Muscle of leg (tissue), 11 donors: Measurements from ENCODE around the gene RPL9. TPM values are rescaled to one million over a fixed set of nuclear protein-coding genes. Genes with fewer than 3 reads are reported as not detected.
A peak's percentile ranks its signal among the peaks of the same experiment; 100 is the strongest.
"Not testable (repeated sequence)": the region's sequence is repeated elsewhere in the genome, so short reads cannot be mapped to it uniquely, and the experiment has no call there.

Experiments used
- DNase-seq: peaks from one replicate; pipeline ENCODE4 v3.0.0; 2013
- H3K27ac ChIP-seq: one replicate; pipeline ENCODE4 v1.5.1; 2013; ENCODE audit warnings: mild to moderate bottlenecking, low read length, control low read depth
- H3K27me3 ChIP-seq: one replicate; pipeline ENCODE4 v1.6.1; 2013; ENCODE audit warnings: low read length; ENCODE audit not compliant: control insufficient read depth, insufficient read depth
- H3K36me3 ChIP-seq: one replicate; pipeline ENCODE4 v1.6.1; 2013; ENCODE audit warnings: low read length; ENCODE audit not compliant: control insufficient read depth, insufficient read depth
- H3K4me1 ChIP-seq: one replicate; pipeline ENCODE4 v1.6.1; 2013; ENCODE audit warnings: low read length; ENCODE audit not compliant: control insufficient read depth, insufficient read depth
- H3K4me3 ChIP-seq: one replicate; pipeline ENCODE4 v1.5.1; 2013; ENCODE audit warnings: low read length, control low read depth
- H3K9me3 ChIP-seq: replicated peaks from 2 replicates; pipeline ENCODE4 v1.6.1; 2013; ENCODE audit warnings: low read depth, low read length; ENCODE audit not compliant: control insufficient read depth
- WGBS: methylation state at CpG from one replicate; pipeline ENCODE4 v1.1.5; 2013; ENCODE audit warnings: missing lambda C conversion rate; ENCODE audit not compliant: insufficient coverage; 5-methylcytosine and 5-hydroxymethylcytosine counted together
- polyA plus RNA-seq, 8 donors: library from polyadenylated mRNA; unstranded; fragments of 120-200 nt; gene quantifications; one replicate each; pipeline versions ENCODE4 v1.2.1 to v1.2.3, GENCODE V29; 2013; ENCODE audit warnings: inconsistent platforms in 1 of 8, low replicate concordance in 1 of 8; ENCODE audit not compliant: insufficient read length in 8 of 8, insufficient read depth in 1 of 8
- total RNA-seq: library from RNA; stranded (reverse); fragments of 120-200 nt; gene quantifications from one replicate; pipeline ENCODE4 v1.2.4, GENCODE V29; 2013

The RPL9 gene
- total and polyA plus RNA-seq, 9 donors, result 502 to 5,379 (median 2,209) TPM

DNA sequence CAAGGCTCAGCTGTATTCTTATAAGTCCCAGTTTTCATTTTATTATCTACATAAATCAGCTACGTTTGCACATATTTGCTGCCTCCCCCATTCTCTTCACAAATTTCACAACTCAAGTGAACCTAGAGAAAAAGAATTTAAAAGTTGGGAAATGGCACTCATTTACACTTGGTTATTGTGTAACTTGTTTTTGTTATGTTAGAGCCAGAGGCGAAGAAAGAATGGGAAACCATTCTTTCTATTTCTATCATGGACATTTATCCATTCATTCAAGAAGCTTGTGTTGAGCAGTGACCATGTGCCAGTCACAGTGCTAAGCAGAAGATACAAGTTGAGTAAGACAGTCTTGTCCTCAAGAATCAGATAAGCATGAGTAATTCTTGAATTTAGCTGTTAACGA lies 13.7 kb upstream of the RPL9 start:
- Histone ChIP-seq H3K4me3 (no peak overlapping the region), H3K36me3 (peaks cover 20% of the 10 kb centered on the region)
- WGBS, result no CpG with 5 or more reads among the region's 3 CpGs

DNA sequence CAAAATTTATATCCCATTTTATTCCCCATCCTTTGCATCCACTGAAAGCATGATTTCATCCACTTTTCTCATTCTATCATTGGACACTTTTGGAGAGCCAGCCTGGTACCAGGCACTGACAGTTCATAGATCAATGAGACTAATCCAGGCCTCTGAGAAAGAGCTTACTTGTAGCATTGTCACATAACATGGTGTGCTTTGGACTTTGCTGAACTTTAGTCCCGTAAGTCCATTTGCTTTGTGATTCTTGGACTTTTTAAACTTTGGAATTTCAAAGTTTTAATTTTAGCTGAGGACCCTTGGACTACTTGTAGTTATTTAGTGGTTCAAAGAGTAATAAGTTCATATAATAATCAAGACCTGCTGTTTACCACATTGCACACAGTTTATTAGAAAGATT lies 11.7 kb upstream of the RPL9 start:
- H3K27me3 ChIP-seq, result no peaks in the 10 kb centered on the region
- no peak overlapping the region for H3K4me3 ChIP-seq
- no peak overlapping the region for H3K27ac ChIP-seq
- DNase-seq, result no peak
- no peaks in the 10 kb centered on the region for H3K4me1 ChIP-seq
- WGBS, result no CpG with 5 or more reads among the region's 1 CpG
- no peaks in the 10 kb centered on the region for H3K9me3 ChIP-seq
- peaks cover 14% of the 10 kb centered on the region for H3K36me3 ChIP-seq

More for the DNA sequence above, 13.7 kb upstream of the RPL9 start:
- H3K27me3 ChIP-seq, result no peaks in the 10 kb centered on the region
- no peaks in the 10 kb centered on the region for H3K4me1 ChIP-seq
- DNase-seq, result no peak
- H3K9me3 ChIP-seq, result no peaks in the 10 kb centered on the region
- no peak overlapping the region for H3K27ac ChIP-seq

DNA sequence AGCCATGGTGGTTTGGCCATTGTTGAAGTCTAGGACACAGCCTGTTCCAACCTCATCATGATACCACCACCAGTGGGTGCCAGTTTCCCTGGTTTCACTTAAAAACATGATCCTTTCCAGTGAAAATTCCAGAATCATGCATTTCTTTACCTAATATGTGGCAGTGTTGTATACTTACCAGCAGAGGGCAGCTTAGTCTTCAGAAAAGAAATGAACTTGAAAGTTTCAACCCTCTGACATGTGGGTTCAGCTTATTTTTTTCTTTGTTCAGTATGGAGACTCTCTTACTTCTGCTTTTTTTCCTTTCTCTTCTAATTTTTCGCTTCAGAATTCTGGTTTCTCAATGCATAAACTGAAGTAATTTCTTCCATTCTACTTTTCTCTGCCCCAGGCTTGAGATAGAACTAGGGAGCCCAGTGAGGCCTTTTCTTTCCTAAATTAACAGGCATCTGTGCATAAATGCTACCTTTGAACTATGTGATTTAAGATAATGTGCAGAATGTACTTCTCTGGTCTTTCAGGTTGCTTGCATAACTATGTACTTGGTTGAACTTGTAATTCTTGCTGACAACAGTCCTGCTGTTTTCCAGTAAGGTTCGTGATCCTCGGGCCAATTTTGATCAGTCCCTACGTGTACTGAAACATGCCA lies 10.8 kb upstream of the RPL9 start:
- H3K27me3 ChIP-seq, result no peaks in the 10 kb centered on the region
- no peak overlapping the region for H3K27ac ChIP-seq
- H3K36me3 ChIP-seq, result peaks cover 19% of the 10 kb centered on the region
- WGBS, result 80% methylated on average over 3 of the region's 4 CpGs
- no peaks in the 10 kb centered on the region for H3K9me3 ChIP-seq
- H3K4me3 ChIP-seq, result no peak overlapping the region
- DNase-seq, result peak; percentile 85
- H3K4me1 ChIP-seq, result no peaks in the 10 kb centered on the region

DNA sequence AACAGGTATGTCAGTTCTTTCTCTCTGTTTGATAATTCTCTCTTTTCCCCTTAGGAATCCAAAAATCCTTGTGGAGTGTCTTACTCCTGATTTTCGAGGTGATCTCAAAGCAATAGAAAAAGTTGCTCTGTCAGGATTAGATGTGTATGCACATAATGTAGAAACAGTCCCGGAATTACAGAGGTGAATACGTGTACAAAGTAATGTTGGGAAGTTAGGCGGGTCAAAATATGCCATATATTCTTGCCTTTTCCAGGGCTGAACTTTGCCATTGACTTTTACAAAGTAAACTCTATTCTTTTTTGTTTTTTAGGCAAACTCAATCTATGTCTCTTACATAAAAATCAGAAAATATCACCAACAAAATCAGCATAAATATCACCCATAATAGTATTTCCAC lies 8.7 kb upstream of the RPL9 start:
- Histone ChIP-seq H3K36me3 (peaks cover 18% of the 10 kb centered on the region), H3K27me3 (no peaks in the 10 kb centered on the region), H3K27ac (no peak overlapping the region), H3K4me3 (no peak overlapping the region), H3K4me1 (no peaks in the 10 kb centered on the region), H3K9me3 (no peaks in the 10 kb centered on the region)
- WGBS, result no CpG with 5 or more reads among the region's 4 CpGs
- no peak for DNase-seq

DNA sequence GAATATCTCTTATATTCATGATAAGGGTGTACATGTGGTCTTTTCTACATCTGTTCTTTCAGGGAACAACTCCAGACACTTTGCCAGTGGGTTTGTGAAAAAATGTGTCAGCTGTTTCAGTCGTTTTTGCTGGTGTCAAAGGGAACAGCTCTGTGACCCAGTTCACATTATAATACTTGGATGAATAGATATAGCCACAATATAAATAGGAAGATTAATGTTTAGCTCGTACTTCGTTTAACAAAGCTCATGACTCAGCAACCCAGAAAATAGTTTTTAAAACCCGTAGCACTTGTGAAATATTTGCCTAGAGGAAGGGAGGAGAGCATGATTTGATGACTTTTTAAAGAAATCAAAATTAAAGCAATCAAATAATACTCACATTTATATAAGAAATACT lies 8.0 kb upstream of the RPL9 start:
- H3K27me3 ChIP-seq, result no peaks in the 10 kb centered on the region
- WGBS, result no CpG with 5 or more reads among the region's 4 CpGs
- no peak for DNase-seq
- no peaks in the 10 kb centered on the region for H3K9me3 ChIP-seq
- peaks cover 18% of the 10 kb centered on the region for H3K36me3 ChIP-seq
- H3K4me1 ChIP-seq, result no peaks in the 10 kb centered on the region
- no peak overlapping the region for H3K4me3 ChIP-seq
- no peak overlapping the region for H3K27ac ChIP-seq

DNA sequence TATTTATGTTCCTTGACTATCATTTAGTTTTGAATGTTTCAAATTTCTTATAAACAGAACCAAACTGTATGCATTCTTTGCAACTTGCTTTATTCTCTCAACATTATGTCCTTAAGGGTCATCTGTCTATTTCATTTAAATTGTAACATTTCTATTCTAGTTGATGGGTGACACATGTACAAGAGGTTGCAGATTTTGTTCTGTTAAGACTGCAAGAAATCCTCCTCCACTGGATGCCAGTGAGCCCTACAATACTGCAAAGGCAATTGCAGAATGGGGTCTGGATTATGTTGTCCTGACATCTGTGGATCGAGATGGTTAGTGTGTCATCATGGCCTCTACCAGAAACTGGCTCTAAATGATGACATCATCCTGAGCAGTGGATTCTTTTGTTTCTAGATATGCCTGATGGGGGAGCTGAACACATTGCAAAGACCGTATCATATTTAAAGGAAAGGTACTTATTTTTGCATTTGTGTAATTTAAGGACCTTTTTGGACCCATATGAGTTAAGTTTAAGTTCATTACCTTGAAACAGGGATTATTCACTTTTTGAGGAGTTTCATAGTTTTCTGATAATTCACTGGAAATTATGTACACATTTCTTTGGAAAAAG lies 6.3 kb upstream of the RPL9 start:
- peaks cover under 1% of the 10 kb centered on the region for H3K4me1 ChIP-seq
- no peak overlapping the region for H3K27ac ChIP-seq
- no peaks in the 10 kb centered on the region for H3K27me3 ChIP-seq
- H3K9me3 ChIP-seq, result no peaks in the 10 kb centered on the region
- no peak overlapping the region for H3K4me3 ChIP-seq
- DNase-seq, result no peak
- WGBS, result 80% methylated on average over 1 of the region's 2 CpGs
- H3K36me3 ChIP-seq, result peaks cover 16% of the 10 kb centered on the region

DNA sequence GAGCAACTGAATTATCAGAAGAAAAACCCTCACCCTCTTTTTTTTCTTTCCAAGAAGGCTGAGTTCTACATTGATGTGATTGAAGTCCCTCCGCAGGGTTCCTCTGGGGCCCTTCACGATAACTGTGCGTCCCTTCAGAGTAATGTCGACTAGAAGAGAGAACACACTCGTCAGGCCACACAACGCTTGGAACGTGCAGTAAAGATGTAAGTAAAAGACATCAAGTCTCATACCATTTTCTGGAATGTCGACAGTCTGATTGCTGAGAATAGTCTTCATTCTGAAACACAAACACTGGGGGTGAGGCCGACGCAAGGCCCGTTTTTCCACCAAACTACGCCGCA lies 589 bp downstream of the RPL9 start:
- WGBS, result 0% methylated on average over 3 of the region's 13 CpGs
- peaks cover 38% of the 10 kb centered on the region for H3K36me3 ChIP-seq
- H3K27ac ChIP-seq, result peak overlapping the region; percentile 97
- H3K4me1 ChIP-seq, result peaks cover 11% of the 10 kb centered on the region
- DNase-seq, H3K27me3 ChIP-seq, H3K9me3 ChIP-seq: not testable (repeated sequence)
- peak overlapping the region; percentile 94 for H3K4me3 ChIP-seq

DNA sequence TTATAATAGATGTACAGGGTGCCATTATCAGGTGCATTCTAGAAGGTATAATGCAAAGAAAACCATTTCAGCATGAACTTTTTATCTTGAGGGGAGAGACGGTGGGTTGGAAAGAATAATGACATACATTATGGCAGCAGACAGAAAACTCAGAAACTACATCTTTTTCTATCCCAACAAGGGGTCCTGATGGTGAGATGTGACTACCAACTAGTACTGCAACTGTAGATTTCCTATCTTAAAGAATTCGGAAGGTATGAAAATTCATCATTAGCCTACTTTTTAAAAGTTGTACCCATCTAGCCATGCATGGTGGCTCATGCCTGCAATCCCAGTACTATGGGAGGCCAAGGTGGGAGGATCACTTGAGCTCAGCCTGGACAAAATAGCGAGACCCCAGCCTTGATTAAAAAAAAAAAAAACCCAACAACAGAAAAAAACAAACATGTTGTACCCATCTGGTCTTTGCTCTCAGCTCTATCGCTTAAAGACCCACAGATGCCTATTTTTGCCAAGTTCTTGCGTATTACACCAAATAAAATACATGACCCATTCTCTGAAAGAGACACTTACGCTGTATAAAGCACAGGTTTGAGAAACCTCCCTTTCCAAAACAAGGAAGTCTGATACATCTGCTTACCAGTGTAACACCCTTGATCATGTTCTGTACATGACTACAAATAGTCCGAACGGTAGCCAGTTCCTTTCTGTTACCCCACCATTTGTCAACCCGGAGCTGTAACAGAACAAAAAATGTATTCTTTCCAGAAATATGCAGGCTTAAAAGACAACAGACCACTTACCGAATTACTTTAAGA lies 1.6 kb downstream of the RPL9 start:
- WGBS, result 91% methylated on average over 4 of the region's 10 CpGs
- Histone ChIP-seq H3K27me3 (no peaks in the 10 kb centered on the region), H3K9me3 (no peaks in the 10 kb centered on the region), H3K4me3 (peak overlapping the region; percentile 94), H3K27ac (no peak overlapping the region), H3K4me1 (peaks cover 11% of the 10 kb centered on the region), H3K36me3 (peaks cover 45% of the 10 kb centered on the region)
- DNase-seq, result no peak

DNA sequence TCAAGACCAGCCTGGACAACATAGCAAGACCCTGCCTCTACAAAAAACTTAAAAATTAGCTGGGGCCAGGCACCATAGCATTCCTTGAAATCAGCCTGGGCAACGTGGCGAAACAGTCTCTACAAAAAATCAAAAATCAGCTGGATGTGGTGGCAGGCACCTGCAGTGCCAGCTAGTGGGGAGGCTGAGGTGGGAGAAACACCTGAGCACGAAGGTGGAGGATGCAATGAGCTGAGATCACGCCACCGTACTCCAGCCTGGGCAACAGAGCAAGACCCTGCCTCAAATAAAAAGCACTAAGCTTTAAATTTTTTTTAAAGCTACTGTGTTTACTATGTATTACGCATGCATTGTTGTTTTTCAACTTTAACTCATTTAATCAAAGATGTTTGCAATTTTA lies 3.2 kb downstream of the RPL9 start:
- Histone ChIP-seq H3K4me1 (peaks cover 11% of the 10 kb centered on the region), H3K4me3 (no peak overlapping the region), H3K9me3 (no peaks in the 10 kb centered on the region), H3K36me3 (peaks cover 52% of the 10 kb centered on the region), H3K27me3 (no peaks in the 10 kb centered on the region), H3K27ac (no peak overlapping the region)
- no peak for DNase-seq
- 75% methylated on average over 2 of the region's 6 CpGs for WGBS

DNA sequence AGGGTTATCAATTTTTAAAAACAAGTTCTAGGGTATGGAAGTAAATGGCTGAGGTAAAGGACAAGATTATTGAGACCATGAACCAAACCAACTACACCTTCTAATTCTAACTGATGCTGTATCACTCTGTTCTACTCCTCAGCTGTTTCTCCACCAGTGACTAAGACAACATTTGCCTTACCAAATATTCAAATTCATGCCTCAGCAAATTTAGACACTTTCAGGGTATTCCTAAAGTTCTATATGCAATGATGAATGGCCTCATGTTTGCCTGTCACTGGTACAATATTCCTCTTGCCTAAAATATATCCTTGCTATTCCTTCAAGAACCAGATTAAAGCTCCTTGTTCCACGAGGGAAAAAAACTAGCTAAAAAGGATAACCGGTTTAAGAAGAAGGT lies 5.0 kb downstream of the RPL9 start:
- H3K27me3 ChIP-seq, result no peaks in the 10 kb centered on the region
- no peak overlapping the region for H3K27ac ChIP-seq
- no peak overlapping the region for H3K4me3 ChIP-seq
- peaks cover 8% of the 10 kb centered on the region for H3K4me1 ChIP-seq
- no peak for DNase-seq
- H3K36me3 ChIP-seq, result peaks cover 55% of the 10 kb centered on the region
- H3K9me3 ChIP-seq, result no peaks in the 10 kb centered on the region
- no CpG with 5 or more reads among the region's 2 CpGs for WGBS
